ENCODE results near the gene CPPED1.

Gene CPPED1

DNA sequence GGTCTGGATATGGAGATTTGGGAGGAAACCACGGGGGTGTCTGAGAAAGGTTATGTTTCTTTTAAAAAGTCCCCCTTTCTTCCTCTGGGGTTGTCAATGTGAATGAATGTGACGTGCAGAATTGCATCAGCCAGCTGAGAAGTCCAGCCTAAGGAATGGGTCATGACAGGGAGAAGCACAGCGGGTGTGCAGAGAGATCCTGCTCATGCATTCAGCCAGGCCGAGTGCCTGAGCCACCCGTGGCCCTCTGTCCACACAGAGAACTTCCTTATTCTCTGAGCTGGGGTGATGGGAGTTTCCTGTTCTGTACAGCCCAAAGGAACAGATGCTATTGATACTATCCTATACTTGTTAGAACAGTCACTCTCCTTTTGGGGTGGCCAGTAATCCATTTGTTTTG lies 117.9 kb downstream of the CPPED1 start:
- no peak for DNase-seq (ENCODE audit: low read depth in 1 of 2, low spot score in 1 of 2)

DNA sequence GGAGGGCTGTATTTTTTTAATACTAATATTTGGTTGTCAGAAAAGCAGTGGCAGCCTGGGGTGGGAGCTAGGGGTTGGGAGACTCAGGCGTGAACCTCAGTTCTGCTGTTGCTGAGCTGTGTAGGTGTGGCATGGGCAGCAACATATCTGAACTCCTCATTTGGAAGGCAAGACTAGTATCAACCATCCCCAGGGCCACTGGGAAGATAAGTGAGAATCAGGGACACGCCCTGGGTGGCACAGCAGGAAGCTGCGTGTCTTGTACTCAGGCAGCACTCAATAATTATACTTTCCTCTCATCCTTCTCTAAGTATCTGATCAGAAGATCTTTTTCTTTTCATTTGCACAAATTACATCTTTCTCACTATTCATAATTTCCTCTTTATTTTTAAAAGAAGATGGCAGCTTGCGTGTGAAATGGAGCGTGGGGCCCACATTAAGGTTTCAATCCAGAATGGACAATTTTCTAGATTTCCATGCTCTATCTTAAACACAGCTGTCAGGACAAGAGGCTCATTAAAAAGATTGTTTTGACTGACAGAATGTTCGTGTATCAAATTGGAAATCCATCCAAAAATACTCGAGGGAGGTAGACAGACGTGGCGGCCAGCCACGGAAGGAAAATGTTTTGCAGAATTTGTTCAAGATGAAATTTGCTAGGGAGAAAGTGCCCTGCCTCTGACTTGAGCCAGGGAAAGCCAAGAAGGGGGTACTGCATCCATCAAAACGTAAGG lies 121.1 kb downstream of the CPPED1 start:
- no peak for DNase-seq (ENCODE audit: low read depth in 1 of 2, low spot score in 1 of 2)

DNA sequence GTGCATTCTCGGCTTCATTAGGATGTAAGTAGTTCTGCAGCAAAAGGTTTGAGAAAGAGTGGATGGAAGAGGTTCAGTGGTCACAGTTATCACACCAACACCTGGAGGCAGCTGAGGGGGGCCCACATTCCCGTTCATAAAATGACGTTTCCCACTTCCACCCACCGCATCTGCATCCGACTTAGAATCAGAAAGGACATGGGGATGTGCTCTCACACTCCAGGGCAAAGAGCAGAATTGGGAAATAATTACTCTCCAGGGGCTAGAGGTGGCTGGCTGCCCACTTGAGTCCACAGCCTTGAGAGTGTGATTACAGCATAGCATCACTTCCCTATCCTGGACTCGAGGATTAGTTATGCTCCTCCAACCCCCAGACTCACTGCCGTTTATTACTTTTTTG lies 122.0 kb downstream of the CPPED1 start:
- DNase-seq (ENCODE audit: low read depth in 1 of 2, low spot score in 1 of 2) = no peak

DNA sequence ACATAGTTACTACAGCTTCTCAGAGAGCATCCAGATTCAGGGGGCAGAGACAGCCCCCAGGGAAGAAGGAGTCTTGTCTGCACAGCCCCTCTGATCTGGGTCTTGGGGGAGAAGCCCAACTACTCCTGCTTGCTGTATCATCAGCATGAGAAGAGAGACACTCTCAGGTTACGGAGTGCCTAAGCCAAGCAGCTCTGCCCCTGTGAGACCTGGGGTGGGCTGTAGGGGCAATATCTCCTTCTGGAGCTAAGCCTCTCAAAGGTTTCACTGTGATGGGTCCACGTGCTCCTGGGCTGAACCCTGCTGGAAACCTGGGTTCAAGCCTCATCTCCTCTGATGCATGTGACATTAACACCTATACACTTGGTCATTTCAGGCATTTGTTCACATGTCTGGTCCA lies 123.2 kb downstream of the CPPED1 start:
- DNase-seq (ENCODE audit: low read depth in 1 of 2, low spot score in 1 of 2) = no peak

DNA sequence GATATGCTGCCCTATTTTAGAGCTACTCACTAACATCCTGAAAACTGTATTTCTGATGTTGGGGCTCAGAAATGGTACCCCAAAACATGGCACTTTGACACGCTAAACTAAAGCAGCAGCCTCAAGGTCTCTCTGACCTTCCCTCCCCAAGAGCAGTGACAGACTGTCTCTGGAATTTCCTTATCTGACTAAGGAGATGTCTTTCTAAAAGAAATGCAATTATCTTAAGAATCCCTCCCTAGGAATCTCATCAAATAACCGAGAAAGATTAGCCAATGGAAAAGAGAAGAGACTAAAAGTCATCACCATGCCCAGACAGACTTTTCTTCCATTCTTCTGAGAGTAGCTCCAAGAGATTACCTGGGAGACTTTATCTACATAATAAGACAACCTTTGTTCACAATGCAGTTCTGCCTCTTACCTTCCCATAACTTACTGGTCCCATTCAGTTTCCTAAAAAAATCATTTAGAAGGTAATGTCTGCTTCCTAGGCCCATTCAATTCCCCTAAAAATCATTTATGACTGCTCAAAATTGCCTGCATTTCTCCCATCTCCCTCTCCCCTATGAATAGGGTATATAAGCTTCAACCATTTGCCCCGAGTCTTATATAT lies 123.9 kb downstream of the CPPED1 start:
- no peak for DNase-seq (ENCODE audit: low read depth in 1 of 2, low spot score in 1 of 2)

DNA sequence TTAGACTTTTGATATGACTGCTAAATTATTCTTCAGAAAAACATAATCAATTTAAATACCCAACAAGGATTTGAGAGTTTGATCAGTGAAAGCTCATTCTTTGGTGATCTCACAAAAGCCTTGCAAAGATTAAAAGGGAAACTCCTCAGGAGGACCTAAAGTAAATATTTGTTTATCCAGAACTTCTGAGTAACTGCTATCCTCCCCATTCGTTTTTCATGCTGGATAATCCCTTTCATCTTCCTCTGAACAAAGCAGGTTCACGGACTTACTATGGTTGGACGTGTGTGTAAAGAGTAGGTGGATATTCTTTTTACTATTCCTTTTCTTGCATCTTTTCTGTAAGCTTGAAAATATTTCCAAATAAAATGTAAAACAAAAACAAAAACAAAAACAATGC lies 124.7 kb downstream of the CPPED1 start:
- DNase-seq (ENCODE audit: low read depth in 1 of 2, low spot score in 1 of 2) = no peak

DNA sequence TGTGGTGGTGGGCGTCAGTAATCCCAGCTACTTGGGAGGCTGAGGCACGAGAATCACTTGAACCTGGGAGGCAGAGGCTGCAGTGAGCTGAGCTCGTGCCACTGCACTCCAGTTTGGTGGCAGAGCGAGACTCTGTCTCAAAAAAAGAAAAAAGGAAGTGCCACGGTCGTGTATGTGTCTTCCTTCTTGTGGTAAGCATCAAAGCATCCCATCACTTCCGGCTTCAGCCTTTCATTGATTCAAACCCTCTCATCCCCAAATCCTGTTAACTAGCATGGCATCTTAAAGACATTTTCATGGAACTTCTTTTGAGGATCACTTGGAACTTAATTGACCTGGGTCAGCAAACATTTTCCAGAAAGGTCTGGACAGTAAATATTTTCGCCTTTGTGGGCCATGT lies 126.2 kb downstream of the CPPED1 start:
- no peak for DNase-seq (ENCODE audit: low read depth in 1 of 2, low spot score in 1 of 2)

DNA sequence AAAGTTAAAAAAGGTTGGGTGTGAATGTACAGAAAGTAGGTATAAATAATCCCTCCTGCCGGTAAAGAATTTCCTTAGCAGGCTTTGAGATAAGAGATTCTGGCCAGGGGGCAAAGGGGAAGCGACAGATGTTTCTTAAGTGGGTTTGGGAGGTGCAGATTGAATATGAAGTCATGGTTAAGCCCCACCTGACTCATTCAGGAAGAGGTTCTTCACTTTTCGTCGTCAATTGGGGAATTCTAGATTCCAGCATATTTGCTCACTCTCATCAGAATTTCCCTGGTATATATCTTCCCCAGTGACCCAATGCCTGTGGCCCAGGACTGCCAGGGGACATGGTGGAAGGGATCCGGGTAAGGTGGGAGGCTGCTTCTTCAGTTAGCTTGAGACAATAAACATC lies 127.8 kb downstream of the CPPED1 start:
- no peak for DNase-seq (ENCODE audit: low read depth in 1 of 2, low spot score in 1 of 2)

DNA sequence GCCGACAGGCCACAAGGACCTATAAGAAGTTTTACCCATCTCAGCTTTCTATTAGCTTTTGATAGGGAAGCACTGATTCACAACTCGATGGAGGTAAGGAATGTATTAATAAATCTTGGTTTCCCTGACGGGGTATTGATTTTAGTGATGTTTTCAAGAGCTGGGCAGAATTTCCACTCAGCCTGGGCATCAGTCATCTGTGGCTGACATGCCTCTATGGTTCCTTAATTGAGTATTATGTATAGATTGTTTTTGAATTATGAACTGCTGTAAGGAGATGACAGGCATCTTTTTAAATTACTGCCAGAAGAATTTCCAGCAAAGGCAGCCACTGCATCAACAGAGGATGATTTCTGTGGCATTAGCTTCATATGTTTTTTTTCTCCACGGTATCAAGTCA lies 128.6 kb downstream of the CPPED1 start:
- DNase-seq (ENCODE audit: low read depth in 1 of 2, low spot score in 1 of 2) = no peak

DNA sequence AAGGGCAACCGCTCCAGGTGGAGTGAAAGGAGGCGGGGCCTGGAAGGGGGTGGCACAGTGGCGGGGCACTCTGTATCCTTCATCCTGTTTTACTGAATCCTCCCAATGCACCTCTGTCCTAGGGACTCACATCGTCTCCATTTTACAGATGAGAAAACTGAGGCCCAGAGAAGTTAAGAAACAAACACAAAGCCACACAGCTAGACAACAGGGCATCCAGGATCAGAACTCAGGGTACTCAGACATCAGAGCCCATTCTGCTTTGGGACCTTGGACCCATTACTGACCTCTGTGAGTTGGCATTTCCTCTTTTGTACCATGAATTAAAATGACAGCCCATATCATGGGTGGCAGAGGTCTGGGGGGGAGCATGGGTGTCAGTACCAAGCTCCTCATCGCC lies 129.2 kb downstream of the CPPED1 start:
- no peak for DNase-seq (ENCODE audit: low read depth in 1 of 2, low spot score in 1 of 2)

DNA sequence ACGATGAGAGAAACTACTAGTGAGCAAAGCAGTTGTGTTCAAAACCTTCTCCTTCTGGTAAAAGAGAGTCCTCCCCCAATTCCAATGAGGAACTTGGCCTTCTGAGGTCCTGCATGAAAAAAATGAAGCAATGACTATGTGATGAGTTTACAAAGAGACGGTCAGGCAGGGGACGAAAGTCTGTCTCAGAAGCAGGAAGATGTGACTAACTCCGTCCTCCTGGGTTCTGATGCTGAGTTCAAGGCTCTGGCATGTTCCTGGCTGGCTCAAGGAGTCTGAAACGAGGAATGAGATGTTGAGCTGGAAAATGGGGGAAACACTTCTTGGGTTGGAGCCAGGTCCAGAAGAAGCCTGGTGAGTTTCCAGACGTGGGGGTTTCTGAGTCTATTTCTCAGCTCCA lies 129.6 kb downstream of the CPPED1 start:
- no peak for DNase-seq (ENCODE audit: low read depth in 1 of 2, low spot score in 1 of 2)

DNA sequence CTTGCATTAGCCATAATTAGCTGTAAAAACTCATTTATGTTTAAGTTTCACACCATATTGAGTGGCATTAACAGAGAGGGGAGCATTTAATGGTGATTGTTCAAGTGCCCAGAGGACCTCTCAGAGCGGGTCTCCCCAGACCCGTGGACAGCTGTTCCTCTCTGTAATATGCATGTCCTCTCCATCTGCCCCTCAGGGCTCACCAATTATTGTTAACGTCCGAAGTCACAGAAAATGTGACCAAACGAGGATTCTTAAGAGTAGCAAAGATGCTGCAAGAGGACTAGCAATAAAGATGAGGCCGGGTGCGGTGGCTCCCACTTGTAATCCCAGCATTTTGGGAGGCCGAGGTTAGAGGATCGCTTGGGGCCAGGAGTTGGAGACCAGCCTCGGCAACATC lies 130.2 kb downstream of the CPPED1 start:
- DNase-seq (ENCODE audit: low read depth in 1 of 2, low spot score in 1 of 2) = no peak

DNA sequence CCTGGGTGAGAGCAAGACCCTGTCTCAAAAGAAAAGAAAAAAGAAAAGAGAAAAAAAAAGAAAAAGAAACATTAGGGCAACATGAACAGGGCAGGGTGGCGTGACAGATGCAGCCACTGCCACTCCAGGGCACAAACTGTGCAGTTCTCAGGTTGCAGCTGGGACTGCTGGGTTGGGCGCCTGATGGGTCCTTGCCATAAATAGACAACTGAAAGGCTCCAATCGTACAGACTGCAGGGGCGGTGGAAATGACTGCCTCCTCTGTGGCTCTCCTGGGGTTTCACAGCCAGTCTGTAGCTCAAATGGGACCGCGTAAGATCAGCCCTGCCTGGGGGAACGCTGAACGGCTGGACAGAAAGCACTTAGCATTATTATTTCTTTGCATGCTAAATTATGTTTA lies 130.7 kb downstream of the CPPED1 start:
- DNase-seq (ENCODE audit: low read depth in 1 of 2, low spot score in 1 of 2) = no peak

DNA sequence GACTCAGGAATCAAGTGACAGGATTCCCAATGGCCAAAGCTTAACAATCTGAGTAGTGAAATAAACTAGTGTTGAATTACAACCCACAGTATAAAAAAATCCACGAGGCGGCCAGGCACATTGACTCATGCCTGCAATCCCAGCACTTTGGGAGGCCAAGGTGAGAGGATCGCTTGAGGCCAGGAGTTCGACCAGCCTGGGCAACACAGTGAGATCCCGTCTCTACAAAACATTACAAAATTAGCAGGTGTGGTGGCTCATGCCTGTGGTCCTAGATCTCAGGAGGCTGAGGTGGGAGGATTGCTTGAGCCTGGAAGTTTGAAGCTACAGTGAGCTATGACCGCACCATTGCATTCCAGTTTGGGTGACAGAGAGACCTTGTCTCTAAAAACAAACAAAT lies 133.8 kb downstream of the CPPED1 start:
- no peak for DNase-seq (ENCODE audit: low read depth in 1 of 2, low spot score in 1 of 2)

DNA sequence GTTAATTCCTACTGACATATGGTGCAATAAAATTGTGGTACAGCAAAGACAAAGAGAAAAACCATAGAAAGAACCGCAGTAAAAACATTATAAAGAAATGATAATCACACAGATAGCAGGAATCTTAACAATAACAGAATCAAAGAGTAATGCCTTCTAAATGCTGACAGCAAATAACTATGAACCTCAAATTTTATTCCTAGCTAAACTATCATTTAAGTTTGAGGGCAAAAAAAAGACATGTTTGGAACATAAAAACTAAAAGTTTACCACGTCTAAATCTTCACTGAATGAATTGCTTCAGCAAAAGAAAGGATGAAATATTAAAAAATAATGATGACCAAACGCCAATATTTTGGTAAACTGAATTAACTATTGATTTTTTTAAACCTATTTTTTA lies 135.8 kb downstream of the CPPED1 start:
- no peak for DNase-seq (ENCODE audit: low read depth in 1 of 2, low spot score in 1 of 2)

DNA sequence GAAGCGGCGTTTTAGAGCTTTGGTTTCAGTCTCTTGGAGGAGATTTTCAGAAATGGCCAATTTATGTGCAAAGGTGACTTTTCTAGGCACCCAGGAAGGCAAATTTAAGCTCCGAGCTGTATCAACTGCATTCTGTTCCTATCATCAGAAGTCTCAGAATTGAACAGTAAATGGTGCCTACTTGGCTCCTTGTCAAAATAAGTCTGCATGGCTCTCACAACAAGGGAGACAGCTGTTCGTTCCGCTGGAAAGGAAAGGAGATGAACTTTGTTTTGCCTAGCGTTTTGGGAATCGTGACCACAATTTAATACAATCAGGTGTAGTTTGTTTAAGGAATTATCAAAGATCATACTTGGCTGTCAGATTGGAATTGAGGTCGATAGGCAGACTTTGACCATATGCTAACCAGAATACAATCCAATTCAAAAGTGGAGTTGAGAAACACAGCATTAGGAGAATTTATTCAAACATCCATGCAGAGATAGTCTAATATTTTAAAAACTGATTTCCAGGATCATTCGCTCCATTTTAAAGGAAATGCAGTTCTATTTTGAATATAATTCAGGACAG lies 139.4 kb downstream of the CPPED1 start:
- no peak for DNase-seq (ENCODE audit: low read depth in 1 of 2, low spot score in 1 of 2)

DNA sequence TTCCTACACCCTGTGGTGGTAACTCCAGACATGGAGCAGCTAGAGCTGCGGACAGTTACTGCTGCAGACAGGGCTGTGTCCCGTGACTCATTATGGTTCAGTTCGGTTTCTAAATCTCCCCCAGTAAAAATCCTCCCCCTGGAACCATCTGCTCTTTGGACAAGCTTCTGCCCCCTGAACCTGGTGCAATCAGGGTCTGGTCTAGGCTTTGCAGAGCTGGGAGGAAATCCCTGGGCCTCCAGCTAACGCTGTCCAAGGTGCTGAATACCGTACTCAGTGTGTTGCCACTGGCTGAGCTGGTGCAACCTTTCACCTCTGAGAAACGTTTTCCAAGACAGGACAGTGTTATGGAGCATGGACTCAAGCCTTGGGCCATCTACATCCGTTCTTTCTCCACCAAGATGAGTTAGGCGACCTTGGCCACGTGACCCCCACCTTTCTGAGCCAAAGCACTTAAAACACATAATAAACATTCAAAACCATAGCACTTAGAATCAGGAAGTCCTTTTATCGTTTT lies 142.0 kb downstream of the CPPED1 start:
- DNase-seq (ENCODE audit: low read depth in 1 of 2, low spot score in 1 of 2) = no peak

DNA sequence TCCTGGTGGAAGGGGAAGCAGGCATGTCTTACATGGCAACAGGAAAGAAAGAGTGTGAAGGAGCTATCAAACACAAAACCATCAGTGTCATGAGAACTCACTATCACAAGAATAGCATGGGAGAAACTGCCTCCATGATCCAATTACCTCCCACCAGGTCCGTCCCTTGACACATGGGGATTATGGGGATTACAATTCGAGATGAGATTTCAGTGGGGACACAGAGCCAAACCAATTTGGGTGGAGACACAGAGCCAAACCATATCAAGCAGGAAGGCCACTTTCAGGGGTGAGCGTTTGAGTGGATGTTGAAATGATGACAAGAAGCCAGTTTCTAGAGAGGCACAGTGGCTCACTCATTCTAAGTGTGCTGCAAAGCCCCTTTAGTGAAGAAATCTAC lies 143.8 kb downstream of the CPPED1 start:
- no peak for DNase-seq (ENCODE audit: low read depth in 1 of 2, low spot score in 1 of 2)

DNA sequence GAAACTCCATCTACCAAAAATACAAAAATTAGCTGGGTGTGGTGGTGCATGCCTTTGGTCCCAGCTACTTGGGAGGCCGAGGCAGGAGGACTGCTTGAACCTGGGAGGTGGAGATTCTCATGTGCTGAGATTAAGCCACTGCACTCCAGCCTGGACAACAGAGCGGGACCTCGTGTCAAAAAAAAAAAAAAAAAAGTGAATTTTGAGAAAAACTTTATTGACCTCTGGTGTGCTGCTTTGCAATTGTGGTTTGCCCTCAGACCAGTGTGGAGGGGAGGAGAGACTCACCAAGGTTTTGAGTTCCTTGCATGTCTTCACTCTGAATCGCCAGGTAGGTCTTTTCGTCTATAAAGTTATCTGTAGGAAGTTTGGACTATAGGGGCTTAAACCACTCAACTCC lies 145.2 kb downstream of the CPPED1 start:
- no peak for DNase-seq (ENCODE audit: low read depth in 1 of 2, low spot score in 1 of 2)

DNA sequence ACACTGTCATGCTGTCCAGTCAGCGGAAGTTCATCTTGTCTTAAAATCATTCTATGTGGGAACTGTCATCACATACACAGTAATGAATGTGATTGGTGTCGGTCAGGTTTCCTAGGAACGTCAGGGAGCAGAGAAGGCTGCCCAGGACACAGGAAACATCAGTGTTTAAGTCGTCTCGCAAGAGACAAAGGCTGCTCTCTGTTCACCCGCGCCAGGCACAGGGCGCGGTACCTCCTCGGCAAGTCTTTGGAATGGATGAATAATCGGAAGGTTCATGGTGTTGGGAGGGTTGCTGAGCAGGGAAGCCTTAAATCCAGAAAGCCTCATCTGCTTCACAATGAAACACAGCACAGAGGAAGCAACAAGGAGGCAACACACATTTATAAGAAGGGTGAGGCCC lies 148.2 kb downstream of the CPPED1 start:
- DNase-seq (ENCODE audit: low read depth in 1 of 2, low spot score in 1 of 2) = no peak

DNA sequence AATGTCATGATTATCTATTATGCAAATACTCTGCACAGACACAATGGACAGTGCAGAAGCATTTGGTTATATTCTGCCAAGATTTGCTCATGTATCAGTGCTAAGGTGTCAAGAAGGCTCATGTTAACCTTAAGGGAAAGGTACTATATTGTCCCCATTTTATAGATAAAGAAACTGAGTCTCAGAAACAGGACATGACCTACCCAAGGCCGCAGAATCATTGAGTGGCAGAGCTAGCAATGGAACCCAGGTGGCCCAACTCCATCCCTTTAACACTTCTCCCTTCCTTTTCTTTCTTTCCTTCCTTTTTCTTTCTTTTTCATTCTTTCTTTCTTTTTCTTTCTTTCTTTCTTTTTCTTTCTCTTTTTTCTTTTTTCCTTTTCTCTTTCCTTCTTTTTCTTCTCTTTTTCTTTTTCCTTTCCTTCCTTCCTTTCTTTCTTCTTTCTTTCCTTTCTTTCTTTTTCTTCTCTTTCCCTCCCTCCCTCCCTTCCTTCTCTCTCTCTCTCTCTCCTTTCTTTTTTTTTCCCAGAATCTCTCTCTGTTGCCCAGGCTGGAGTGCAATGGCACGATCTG lies 149.8 kb downstream of the CPPED1 start:
- no peak for DNase-seq (ENCODE audit: low read depth in 1 of 2, low spot score in 1 of 2)

DNA sequence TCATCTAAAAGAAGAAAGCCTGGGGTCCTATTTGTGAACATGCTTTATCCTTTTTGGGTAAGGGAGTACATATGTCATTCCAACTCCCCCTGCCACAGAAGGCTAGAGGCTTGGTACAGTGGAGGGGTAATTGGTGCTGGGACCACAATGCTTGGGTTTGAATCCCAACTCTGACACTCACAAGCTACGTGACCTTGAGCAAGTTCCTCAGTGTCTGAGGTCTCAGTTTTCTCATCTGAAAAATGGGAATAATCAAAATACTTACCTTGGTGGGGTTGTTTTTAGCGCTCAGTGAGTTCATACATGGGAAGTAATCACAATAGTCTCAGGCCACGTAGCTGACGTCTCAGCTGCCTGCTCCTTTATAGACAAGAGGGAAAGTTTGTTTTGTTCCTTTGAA lies 150.8 kb downstream of the CPPED1 start:
- DNase-seq (ENCODE audit: low read depth in 1 of 2, low spot score in 1 of 2) = no peak

Measured in stimulated activated CD4-positive, alpha-beta T cell treated with anti-CD3 and anti-CD28 coated beads, Interleukin-15, amount 100 ng/mL, for 1 hour (primary cell).